Cardiac muscle cell (in vitro differentiated cells and primary cell): Measurements from ENCODE around the gene STAB1. TPM values are rescaled to one million over a fixed set of nuclear protein-coding genes. Genes with fewer than 3 reads are reported as not detected.

ENCODE experiments used
- DNase-seq, 2 donors: peaks; one replicate each; pipeline versions ENCODE4 v3.0.0 to v3.0.0-alpha.2; 2010 to 2017; ENCODE audit warnings: low read depth in 1 of 2, low spot score in 1 of 2
- H3K27ac ChIP-seq: fragments of 200-600 bp; sonication (generic); 2 replicates; pipeline ENCODE4 v1.5.1; 2016
- H3K27me3 ChIP-seq: fragments of 200-600 bp; sonication (generic); 2 replicates; pipeline ENCODE4 v1.6.0; 2016; ENCODE audit warnings: control low read depth
- H3K36me3 ChIP-seq: fragments of 200-600 bp; sonication (generic); 2 replicates; pipeline ENCODE4 v1.5.1; 2016; ENCODE audit warnings: control low read depth
- H3K4me1 ChIP-seq: fragments of 200-600 bp; sonication (generic); 2 replicates; pipeline ENCODE4 v1.8.1; 2017; ENCODE audit warnings: low read depth, mild to moderate bottlenecking, mixed run types
- H3K4me3 ChIP-seq: fragments of 200-600 bp; sonication (generic); 2 replicates; pipeline ENCODE4 v1.5.1; 2016; ENCODE audit warnings: mild to moderate bottlenecking
- H3K9me3 ChIP-seq: fragments of 200-600 bp; sonication (generic); 2 replicates; pipeline ENCODE4 v1.5.1; 2017; ENCODE audit warnings: low read depth, mild to moderate bottlenecking, control low read depth
- CTCF ChIP-seq: IDR thresholded peaks from 2 replicates; pipeline ENCODE4 v1.5.1; 2012; ENCODE audit warnings: low read depth, mild to moderate bottlenecking, low read length
- polyA plus RNA-seq: library from polyadenylated mRNA; unstranded; fragments of >200 nt; fragmentation: Nextera tagmentation; extraction: Ambion mirVana; gene quantifications from 2 replicates; pipeline ENCODE4 v1.2.1, GENCODE V29; 2016
- total RNA-seq: library from RNA; depleted of rRNA; stranded (reverse); fragments of >200 nt; gene quantifications from 2 replicates; pipeline ENCODE4 v1.2.3, GENCODE V29; 2016

STAB1 gene
- total and polyA plus RNA-seq, 2 experiments from 2014 or later: 2.2 TPM; not detected in 1

- Histone ChIP-seq H3K36me3 (peaks cover 14% of the 10 kb centered on the region), H3K4me3 (peak overlapping the region; percentile 84), H3K27me3 (no peaks in the 10 kb centered on the region), H3K27ac (no peak overlapping the region), H3K9me3 (no peaks in the 10 kb centered on the region), H3K4me1 (peaks cover 14% of the 10 kb centered on the region)
- TF ChIP-seq CTCF: no peak
- DNase-seq: peak in 1 of 2 donors; percentile 77
Measured at GRCh38 chr3:52532517-52532837, 37.3 kb downstream of the STAB1 start.

- H3K36me3 ChIP-seq: peaks cover 9% of the 10 kb centered on the region
- TF ChIP-seq CTCF: no peak
- DNase-seq: peak; percentile 23 to 63
- no peaks in the 10 kb centered on the region for H3K9me3 ChIP-seq
- peak overlapping the region; percentile 84 for H3K4me3 ChIP-seq
- H3K4me1 ChIP-seq: peaks cover 19% of the 10 kb centered on the region
- no peak overlapping the region for H3K27ac ChIP-seq
- no peaks in the 10 kb centered on the region for H3K27me3 ChIP-seq
Measured at GRCh38 chr3:52532838-52533622, 37.9 kb downstream of the STAB1 start.

- peak; percentile 83 to 90 for DNase-seq
- peaks cover 25% of the 10 kb centered on the region for H3K4me1 ChIP-seq
- peak within 1 kb of the TSS; percentile 84 for H3K4me3 ChIP-seq
- TF ChIP-seq CTCF: no peak
- H3K27me3 ChIP-seq: no peaks in the 10 kb centered on the region
- H3K27ac ChIP-seq: peak within 1 kb of the TSS; percentile 69
- H3K9me3 ChIP-seq: no peaks in the 10 kb centered on the region
- H3K36me3 ChIP-seq: peaks cover 3% of the 10 kb centered on the region
Measured at GRCh38 chr3:52533623-52534280, 38.6 kb downstream of the STAB1 start, which contains the start of gene NT5DC2. TSS of gene NT5DC2 (minus strand) at chr3:52533857. CDS start at chr3:52533737, 120 bp downstream.

- Histone ChIP-seq H3K9me3 (no peaks in the 10 kb centered on the region), H3K4me3 (peak overlapping the region; percentile 41), H3K27me3 (no peaks in the 10 kb centered on the region), H3K27ac (peak overlapping the region; percentile 69), H3K36me3 (no peaks in the 10 kb centered on the region), H3K4me1 (peaks cover 26% of the 10 kb centered on the region)
- no peak for TF ChIP-seq CTCF
- peak in 1 of 2 donors; percentile 41 for DNase-seq
Measured at GRCh38 chr3:52534281-52535183, 39.4 kb downstream of the STAB1 start.

- DNase-seq: no peak
- Histone ChIP-seq H3K36me3 (no peaks in the 10 kb centered on the region), H3K27me3 (no peaks in the 10 kb centered on the region), H3K4me3 (no peak overlapping the region), H3K27ac (no peak overlapping the region), H3K9me3 (no peaks in the 10 kb centered on the region), H3K4me1 (peaks cover 26% of the 10 kb centered on the region)
- TF ChIP-seq CTCF: no peak
Measured at GRCh38 chr3:52535411-52536111, 40.4 kb downstream of the STAB1 start.
